GM21381 (cell line): ENCODE data around the gene ZDHHC7.
"Not testable (repeated sequence)": the region's sequence is repeated elsewhere in the genome, so short reads cannot be mapped to it uniquely, and the experiment has no call there.

Experiments
- ATAC-seq: cut with Tn5 transposase; IDR thresholded peaks from one replicate; pipeline ENCODE4 v1.9.1; 2021; ENCODE audit warnings: mild to moderate bottlenecking, moderate library complexity; ENCODE audit not compliant: unreplicated experiment

The ZDHHC7 gene

DNA sequence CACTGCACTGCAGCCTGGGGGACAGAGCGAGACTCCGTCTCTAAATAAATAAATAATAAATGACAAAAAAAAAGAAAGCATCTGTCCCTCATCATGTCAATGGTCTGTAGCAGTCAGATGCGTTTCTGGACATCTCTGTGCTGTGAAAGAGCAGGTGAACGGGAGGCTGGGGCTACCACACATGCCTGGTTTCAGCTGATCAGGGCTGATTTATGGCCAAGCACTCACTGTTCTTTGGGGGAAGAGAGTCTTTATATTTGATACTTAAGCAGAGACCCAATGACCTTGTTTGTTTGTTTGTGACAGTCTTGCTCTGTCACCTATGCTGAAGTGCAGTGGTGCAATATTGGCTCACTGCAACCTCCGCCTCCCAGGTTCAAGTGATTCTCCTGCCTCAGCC lies 33.7 kb upstream of the ZDHHC7 start:
- ATAC-seq, result no peak

DNA sequence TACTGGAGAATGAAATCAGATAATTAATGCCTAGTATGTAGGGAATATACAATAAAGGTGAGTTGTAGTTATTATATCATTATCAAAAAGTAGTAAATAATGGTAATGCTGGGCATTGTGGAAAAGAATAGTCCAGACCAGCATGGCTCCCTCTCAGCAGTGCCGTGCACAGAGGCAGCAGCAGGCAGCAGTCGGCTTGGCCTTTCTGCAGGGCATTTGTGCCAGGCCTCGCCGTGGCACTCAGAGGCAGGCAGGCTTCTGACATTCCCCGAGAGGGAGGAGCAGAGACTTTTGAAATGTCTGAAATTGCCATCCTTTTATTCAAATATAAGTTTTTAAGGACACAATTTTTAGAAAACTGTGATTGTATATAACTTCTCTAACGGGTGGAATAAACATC lies 31.3 kb upstream of the ZDHHC7 start:
- no peak for ATAC-seq

DNA sequence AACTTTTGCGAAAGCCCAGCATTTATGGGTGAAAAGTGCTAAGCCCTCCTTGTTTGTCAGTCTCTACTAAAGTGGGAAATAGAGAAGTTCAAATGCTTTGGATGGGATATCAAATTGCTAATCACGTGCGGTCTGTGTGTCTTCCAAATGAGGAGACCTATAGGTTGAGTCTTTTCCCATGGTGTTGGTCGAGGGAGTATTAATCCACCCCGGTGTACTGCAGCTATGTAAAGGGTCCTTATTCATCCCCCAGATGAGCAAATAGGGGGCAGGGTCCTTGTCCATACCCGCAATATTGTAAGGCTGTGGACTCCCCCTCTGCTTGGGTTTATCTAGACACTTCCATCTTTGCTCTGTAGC lies 30.8 kb upstream of the ZDHHC7 start:
- ATAC-seq, result no peak

DNA sequence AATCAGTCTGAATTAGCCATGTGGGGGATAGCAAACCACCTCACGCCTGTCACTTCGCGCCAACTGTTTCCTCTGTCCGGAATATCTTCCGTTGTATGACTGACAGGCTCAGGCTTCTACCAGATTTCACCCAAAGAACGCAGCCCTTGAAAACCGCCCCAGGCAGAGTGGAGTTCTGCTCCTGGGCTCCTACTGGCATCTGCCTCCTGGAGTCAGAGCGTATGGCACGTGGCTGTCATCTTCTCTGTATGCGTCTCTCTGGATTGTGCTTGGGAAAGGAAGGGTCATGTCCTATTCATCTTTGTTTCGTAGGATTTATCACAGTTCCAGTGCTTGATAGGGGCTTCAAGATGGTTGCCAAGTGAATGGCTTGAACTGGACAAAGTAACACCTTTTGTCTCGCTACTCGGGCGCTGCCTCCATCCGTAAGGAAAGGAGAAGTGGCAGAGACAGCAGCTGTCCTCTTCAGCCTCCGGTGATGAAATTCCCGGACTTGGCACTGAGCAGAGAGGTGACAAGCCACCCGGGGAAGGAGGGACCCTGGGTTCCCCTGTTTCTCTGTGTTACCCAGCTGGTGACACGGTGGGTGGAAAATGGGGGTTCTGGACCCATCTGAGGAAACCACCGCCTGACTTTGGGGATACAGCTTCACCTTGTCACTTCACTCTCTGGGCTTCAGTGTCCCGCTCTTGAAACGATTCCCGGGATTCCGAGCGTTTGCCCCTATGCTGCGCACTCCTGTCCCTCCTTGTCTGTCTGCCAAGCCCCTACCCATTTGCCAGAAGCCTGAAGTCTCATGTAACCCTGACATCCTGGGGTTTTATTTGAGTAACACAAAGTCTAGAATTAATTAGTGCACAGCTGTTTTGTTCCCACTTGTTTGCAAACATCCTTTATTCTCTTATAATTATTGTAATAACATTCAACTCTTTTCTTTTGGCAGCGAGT lies 30.2 kb upstream of the ZDHHC7 start:
- ATAC-seq, result no peak

DNA sequence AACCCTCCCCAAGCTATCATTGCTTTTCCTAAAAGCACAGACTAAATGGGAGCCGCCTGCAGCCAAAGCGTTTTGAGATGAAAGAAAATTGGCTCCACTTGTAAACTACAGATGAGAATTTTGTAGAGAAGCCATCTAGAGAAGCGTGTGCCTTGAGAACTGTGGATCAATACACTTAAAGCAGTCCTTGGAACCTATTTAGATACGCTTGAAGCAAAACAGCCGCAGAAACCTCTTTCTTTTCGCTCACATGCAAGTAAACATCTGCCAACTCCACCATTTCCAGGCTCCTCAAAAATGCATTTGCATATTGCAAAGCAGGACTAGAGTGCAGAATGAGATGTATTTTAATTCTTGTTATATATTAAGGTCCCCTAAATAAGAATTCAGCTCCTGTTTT lies 29.4 kb upstream of the ZDHHC7 start:
- ATAC-seq, result no peak

DNA sequence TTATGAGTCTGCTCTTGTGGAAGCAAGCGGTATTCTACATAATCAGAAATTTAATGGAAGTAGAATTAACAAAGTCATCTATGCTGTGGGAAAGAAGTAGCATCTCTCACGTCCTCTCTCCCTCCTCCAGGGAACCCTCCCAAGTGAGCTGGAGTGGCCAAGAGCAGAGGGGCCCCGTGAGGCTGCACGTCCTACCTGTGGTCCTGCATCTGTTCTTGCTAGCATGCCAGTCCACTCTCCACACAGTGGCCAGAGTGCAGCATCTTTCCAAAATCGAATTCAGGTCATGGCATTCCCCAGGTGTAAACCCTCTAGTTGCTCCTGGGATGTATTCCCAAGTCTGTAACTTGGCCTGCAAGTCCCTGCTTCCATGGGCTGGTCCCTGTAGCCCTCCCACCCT lies 26.4 kb upstream of the ZDHHC7 start:
- ATAC-seq, result no peak

DNA sequence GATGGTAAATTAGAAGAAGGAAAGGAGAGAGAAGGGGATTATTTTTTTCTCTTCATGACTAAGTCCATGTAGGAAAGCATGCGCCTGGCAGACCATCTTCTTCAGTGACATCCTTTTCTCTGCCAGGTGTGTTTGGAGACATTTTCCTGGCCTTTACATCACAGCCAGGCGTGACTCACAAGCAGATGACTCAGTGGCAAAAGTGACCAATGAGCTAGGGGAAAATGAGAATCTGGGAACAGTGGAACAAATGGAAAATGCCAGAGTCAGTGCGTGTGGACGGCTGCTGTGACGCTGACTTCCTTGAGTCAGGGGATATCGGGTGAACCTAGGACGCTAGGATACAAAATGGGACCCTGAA lies 25.7 kb upstream of the ZDHHC7 start:
- ATAC-seq, result no peak

DNA sequence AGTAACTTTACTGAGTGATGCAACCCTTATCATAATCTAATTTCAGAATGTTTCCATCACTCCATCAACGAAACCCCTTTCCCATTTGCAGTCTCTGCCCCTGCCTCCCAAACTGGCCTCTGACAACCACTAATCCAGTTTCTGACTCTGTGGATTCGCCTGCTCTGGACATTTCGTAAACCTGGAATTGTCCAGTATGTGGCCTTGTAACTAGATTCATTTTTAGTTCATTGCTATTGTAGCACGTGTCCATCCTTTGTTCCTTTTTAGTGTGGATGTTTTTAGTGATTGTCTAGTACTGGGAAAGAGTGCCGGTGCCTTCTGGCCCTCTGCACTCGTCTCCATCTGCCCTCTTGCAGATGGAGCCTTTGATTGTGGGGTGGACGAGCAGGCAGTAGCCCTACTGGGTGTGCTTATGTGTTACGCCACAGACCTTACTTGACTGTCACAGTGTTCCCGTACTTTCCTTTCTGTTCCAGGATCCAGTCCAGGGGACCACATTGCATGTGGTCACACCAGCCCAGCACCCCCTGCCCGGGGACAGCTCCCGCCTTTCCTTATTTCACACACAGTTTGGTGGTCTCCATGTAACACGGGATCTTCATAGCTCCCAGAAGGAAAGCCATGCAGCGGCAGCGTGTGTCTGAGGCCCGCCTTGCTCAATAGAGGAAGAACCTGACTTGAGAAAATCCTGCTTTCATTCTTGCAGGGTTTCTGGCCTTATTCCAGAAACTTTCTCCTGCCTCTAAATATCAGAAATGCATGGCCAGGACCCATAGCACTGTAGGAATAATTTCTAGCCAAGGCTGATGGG lies 25.1 kb upstream of the ZDHHC7 start:
- no peak for ATAC-seq

DNA sequence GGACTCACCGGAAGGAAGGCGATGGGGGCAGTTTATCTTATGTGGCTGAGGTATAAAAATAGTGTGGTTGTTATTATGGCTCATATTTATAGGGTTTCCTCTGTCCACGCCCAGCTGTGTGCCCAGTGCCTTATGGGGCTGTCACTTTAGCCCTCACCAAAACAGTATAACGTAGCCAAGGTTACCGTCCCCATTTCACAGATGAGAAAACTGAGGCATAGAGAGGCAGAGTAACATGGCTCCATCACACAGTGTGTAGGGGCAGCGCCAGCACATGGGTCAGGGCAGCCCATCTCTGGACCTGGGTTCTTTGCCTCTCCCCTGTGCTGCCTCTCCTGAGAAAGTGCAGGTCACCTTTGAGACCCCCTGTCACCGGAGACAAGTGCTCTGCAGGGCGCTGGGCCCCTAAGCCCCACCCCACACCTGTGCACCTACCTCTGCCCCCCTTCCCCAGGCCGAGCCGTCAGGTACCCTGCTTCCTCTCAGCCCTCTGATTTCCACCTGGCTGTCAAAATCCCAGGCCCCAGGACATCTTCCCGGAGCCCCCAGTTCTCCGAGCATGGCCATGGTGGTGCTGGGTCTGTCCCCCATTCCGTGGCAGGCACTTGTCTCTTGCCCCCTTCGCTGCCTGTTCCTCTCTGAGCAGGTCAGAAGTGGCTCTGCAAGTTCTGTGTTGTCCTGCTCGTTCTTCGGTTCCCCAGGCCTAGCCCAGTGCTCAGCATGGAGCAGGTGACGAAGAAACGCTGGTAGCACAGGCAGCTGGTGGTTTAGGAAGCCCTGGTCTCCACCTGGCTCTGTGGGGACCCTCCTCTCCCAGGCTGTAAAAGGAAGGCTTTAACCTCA lies 23.5 kb upstream of the ZDHHC7 start:
- ATAC-seq, result no peak

DNA sequence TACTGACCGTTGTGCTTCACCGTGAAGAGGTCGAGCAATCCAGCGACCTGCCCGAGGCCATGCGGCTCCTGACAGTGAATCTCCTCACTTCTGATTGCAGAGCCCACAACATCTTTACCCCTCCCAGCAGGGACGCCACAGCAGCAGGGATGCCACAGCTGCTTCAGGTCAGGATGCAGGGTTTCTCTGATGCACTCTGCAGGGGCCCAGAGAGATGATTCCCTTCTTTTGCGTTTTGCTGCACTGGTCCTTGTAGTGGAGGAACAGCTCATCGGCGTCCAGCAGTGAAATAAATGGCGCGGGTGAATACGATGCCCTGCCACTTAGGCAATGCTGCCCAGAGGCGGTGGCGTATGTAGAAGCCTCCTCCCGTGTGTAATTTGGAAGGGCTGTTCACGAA lies 21.8 kb upstream of the ZDHHC7 start:
- ATAC-seq, result no peak

DNA sequence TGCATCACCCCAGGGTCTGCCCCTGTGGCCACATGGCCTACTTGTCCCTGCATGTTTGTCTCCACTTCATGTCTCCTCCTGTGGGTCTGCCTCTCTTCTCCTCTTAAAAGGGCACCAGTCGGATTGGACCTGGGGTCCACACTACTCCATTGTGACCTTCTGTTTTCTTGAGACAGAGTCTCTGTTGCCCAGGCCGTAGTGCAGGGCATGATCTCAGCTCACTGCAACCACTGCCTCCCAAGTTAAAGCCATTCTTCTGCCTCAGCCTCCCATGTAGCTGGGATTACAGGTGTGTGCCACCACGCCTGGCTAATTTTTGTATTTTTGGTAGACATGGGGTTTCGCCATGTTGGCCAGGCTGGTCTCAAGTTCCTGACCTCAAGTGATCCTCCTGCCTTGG lies 20.9 kb upstream of the ZDHHC7 start:
- ATAC-seq, result not testable (repeated sequence)

DNA sequence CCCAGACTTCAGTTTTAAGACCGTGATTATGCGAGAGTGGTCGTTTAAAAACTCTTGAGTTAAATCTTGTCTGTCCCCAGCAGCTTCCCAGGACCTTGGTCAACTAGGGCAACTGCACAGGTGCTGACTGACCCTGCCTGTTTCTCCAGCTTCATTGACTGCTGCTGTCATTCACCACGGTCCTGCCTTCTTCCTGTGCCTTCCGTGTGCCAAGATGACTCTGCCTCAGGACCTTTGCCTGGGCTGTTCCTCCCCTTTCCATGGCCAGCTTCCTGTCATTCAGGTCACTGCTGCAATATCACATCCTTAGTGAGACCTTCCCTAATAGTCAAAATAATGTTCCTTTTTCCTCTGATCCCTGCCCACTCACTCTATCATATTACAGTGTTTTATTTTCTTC lies 20.1 kb upstream of the ZDHHC7 start:
- no peak for ATAC-seq

DNA sequence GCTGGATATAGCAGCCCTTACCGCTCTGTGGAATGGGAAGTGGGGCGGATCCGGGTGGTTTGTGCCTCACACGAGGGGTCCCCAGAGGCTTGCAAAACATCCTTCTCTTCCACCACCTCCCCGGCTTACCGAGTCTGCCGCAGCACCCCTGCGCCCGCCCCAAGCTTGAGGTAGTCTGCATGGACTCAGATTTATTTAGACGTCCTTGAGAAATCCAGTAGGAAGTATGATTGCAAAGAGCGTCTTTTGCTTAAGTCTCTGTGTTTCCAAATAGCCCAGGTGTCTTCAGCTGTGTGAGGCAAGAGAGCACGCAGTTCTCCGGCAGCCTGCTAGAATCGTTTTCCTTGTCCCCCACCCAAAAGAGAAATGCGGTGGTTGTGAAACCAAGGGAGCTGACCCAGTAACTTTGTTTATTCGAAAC lies 18.7 kb upstream of the ZDHHC7 start:
- ATAC-seq, result no peak

DNA sequence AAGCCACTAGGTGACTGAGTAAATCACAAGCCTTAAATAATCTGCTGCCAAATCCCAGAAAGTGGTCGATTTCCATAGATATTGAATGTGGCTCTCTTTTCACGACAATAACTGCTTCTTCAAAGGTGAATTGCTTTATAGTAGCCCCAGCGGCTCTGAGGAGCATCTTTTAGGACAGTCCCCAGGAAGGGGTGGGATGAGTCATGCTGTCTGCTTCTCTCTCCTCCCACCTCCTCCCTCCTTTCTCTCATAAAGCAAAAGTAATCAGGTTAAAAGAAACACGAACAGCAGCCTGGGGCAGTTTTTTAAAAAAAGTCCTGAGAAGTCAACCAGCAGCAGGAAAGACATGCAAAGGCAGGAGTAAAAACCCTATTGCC lies 18.1 kb upstream of the ZDHHC7 start:
- no peak for ATAC-seq

DNA sequence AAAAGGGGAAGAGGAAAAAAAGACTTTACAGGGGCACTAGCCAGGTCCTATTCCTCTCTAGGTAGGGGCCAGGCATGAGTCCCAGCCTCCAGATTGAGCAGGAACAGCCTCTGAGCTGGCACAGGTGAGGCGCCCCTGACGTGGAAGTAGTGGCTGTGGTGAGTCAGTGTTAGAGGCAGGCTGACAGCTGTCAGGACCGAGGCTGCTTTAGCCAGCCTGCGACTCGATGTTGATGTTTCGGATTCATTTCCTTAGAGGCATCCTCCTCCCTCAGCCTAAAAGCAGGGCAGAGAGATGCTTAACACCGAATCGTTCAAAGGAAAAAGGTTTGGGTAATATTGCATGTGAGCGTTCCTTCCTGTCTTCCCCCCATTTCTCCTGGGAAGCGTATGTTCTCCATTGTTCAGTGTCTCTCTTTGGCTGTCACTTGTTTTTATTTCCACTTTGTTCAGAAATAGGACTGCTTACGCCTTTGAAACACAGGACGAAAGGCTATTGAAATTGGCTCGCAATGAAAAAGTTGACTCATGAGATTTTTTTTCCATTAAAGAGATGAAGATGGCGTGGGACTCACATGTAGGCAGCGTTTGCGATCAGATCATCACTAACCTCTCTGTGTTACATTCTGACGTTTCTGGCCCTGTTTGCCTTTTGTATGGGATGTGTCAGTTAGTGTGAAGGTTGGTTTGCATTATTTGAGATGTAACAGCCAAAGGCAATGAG lies 17.5 kb upstream of the ZDHHC7 start:
- ATAC-seq, result no peak

DNA sequence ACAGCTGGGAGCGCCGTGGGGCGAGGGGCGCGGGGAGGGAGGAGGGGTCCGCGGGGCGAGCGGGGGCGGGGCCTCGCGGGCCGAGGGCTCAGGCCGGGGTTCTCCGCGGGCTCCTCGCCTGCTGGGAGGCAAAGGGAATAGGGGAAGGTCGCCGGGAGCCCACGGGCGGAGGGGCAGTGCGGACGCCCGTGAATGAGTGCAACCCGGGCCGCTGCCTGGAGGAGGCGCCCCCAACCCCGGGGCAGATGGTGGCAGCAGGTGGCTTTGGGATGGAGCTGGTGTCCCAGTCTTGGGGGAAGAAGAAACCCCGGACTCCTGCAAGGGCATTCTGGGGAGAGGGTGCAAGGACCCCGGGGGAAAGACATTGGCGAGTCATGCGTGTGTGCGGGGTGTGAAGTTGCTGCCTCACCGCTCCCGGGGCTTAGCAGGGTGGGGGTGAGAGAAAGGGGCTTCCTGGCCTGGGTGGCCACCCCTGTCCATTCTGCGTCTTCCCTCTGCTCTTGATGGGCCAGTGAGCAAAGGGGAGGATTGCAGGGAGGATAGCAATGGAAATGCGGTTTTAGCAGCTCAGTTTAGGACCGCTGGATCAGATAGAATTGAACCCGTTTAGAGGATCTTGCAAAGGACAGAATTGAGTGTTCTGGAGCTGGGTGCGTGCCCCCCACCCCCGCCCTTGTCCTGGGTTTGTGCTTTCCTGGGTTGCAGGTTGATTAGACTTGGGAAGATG lies 16.8 kb upstream of the ZDHHC7 start:
- peak; percentile 10 for ATAC-seq

DNA sequence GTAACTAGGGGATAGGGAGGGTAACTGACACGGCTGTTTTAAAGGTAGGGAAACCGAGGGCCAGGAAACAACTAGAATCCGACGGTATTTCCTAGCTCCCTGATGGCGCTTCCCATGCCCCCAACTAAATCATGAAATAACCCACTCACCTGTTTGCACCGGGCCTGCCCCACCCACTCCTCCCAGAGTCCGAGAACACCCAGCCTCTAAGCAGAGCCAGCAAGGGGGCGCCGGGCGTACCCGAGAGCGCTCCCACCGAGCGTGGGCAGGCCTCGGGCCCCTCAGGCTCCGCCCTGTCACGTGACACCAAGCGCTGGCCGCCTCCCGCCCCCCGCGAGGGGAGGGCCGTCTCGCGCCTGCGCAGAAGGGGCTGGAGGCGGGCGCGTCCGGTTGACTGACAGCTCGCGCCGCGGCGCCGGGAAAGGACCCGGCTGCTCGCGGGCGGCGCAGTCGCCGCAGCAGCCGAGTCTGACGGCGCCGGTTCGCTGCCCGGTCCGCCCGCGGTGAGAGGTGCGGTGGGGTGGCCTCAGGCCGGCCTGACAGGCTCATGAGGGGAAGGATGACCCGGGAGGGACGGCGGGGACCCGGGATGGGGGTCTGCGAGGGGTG lies 16.1 kb upstream of the ZDHHC7 start, which contains the start of gene KIAA0513:
Gene KIAA0513 (plus strand): TSS at position 447 of the 609 bp plus-strand sequence. CDS start 39,277 bp downstream, outside the sequence.
- ATAC-seq, result peak; percentile 84

DNA sequence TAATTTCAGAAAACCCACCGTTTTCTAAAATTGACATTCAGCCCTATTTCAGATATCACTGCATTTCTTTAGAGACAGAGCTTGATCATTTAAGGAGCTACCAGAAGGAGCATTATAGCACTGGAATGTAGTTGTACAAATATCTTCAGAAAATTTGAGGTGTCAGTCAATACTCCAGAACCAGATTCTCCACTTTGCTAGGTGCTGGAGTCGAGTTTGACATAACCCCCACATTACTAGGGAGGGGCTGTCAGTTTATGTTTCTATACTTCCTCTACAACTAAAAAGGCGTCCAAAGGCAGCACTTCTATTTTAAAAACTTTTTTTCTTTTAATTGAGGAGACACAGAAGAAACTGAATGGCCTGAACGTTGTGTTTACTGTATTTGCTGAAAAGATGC lies 15.4 kb upstream of the ZDHHC7 start:
- ATAC-seq, result no peak
